Neural cell (in vitro differentiated cells): ENCODE data around the gene P2RX3. TPM values are rescaled to one million over a fixed set of nuclear protein-coding genes. Genes with fewer than 3 reads are reported as not detected.
A peak's percentile ranks its signal among the peaks of the same experiment; 100 is the strongest.

Source experiments
- H2AFZ ChIP-seq: fragments of 200-600, 300-800 bp; sonication (generic), shearing (Covaris generic); 2 replicates; pipeline ENCODE4 v1.6.0; 2014; ENCODE audit warnings: low read depth, mild to moderate bottlenecking, antibody characterized with exemption, low read length, moderate library complexity
- H3F3A ChIP-seq: fragments of 200-600 bp; shearing (Covaris generic); 2 replicates; pipeline ENCODE4 v1.6.1; 2016; ENCODE audit warnings: mild to moderate bottlenecking, moderate library complexity, mixed read lengths, antibody characterized with exemption, low read length; ENCODE audit not compliant: insufficient read depth, poor library complexity, severe bottlenecking
- H3K27ac ChIP-seq: fragments of 200-600, 300-800 bp; sonication (generic), shearing (Covaris generic); 2 replicates; pipeline ENCODE4 v1.5.1; 2014; ENCODE audit warnings: mild to moderate bottlenecking, low read length, moderate library complexity
- H3K27me3 ChIP-seq: fragments of 300-800, 200-600 bp; sonication (generic), shearing (Covaris generic); 2 replicates; pipeline ENCODE4 v1.6.0; 2014; ENCODE audit warnings: mild to moderate bottlenecking, low read depth, low read length, moderate library complexity; ENCODE audit not compliant: insufficient read depth
- H3K36me3 ChIP-seq: fragments of 300-800, 200-600 bp; sonication (generic), shearing (Covaris generic); 2 replicates; pipeline ENCODE4 v1.5.1; 2014; ENCODE audit warnings: mild to moderate bottlenecking, antibody characterized with exemption, low read length, moderate library complexity; ENCODE audit not compliant: insufficient read depth
- H3K4me2 ChIP-seq: fragments of 300-800, 200-600 bp; sonication (generic), shearing (Covaris generic); 2 replicates; pipeline ENCODE4 v1.6.0; 2014; ENCODE audit warnings: mild to moderate bottlenecking, low read length
- H3K4me3 ChIP-seq: fragments of 300-800, 200-600 bp; sonication (generic), shearing (Covaris generic); 2 replicates; pipeline ENCODE4 v1.5.1; 2014; ENCODE audit warnings: mild to moderate bottlenecking, low read length, moderate library complexity
- H3K79me2 ChIP-seq: fragments of 200-600 bp; shearing (Covaris generic); replicated peaks from 2 replicates; pipeline ENCODE4 v1.6.0; 2014; ENCODE audit warnings: mild to moderate bottlenecking, low read length, moderate library complexity; ENCODE audit not compliant: insufficient read depth
- H3K9ac ChIP-seq: fragments of 300-800, 200-600 bp; sonication (generic), shearing (Covaris generic); 2 replicates; pipeline ENCODE4 v1.6.1; 2016; ENCODE audit warnings: mild to moderate bottlenecking, low read length, mixed read lengths
- H3K9me2 ChIP-seq: fragments of 200-600 bp; shearing (Covaris generic); 2 replicates; pipeline ENCODE4 v1.6.1; 2016; ENCODE audit warnings: mild to moderate bottlenecking, low read length, mixed read lengths; ENCODE audit not compliant: insufficient read depth
- H3K9me3 ChIP-seq: fragments of 200-600, 300-800 bp; sonication (generic), shearing (Covaris generic); 2 replicates; pipeline ENCODE4 v1.6.1; 2016; ENCODE audit warnings: mild to moderate bottlenecking, mixed run types, low read length, moderate library complexity, mixed read lengths
- H4K20me1 ChIP-seq: fragments of 200-600 bp; shearing (Covaris generic); 2 replicates; pipeline ENCODE4 v1.6.1; 2016; ENCODE audit warnings: mild to moderate bottlenecking, mixed run types; ENCODE audit not compliant: insufficient read depth
- CTCF ChIP-seq: fragments of 450-650 bp; IDR thresholded peaks from 2 replicates; pipeline ENCODE4 v1.5.1; 2014; ENCODE audit warnings: antibody characterized with exemption, mild to moderate bottlenecking, moderate library complexity; ENCODE audit not compliant: poor library complexity, severe bottlenecking
- EP300 ChIP-seq: fragments of 450-650 bp; conservative IDR thresholded peaks from 2 replicates; pipeline ENCODE4 v1.6.1; 2014; ENCODE audit warnings: antibody characterized with exemption, mild to moderate bottlenecking, moderate library complexity; ENCODE audit not compliant: poor library complexity, severe bottlenecking
- EZH2 ChIP-seq: fragments of 200-600, 300-800 bp; shearing (Covaris generic), sonication (generic); IDR thresholded peaks from 2 replicates; pipeline ENCODE4 v1.6.1; 2014; ENCODE audit warnings: antibody characterized with exemption, low read length, borderline replicate concordance, mild to moderate bottlenecking; ENCODE audit not compliant: insufficient read depth, poor library complexity, severe bottlenecking
- MXI1 ChIP-seq: fragments of 450-650 bp; conservative IDR thresholded peaks from 2 replicates; pipeline ENCODE4 v1.6.1; 2014; ENCODE audit warnings: antibody characterized with exemption, mild to moderate bottlenecking; ENCODE audit not compliant: poor library complexity, severe bottlenecking
- POLR2AphosphoS5 ChIP-seq: IDR thresholded peaks from 2 replicates; pipeline ENCODE4 v1.6.1; 2012
- RAD21 ChIP-seq: fragments of 450-650 bp; conservative IDR thresholded peaks from 2 replicates; pipeline ENCODE4 v1.6.1; 2014; ENCODE audit warnings: antibody characterized with exemption, mild to moderate bottlenecking, moderate library complexity
- SMC3 ChIP-seq: fragments of 450-650 bp; conservative IDR thresholded peaks from 2 replicates; pipeline ENCODE4 v1.6.1; 2014; ENCODE audit warnings: antibody characterized with exemption, mild to moderate bottlenecking, moderate library complexity; ENCODE audit not compliant: poor library complexity
- TAF1 ChIP-seq: IDR thresholded peaks from 2 replicates; pipeline ENCODE4 v1.6.1; 2012; ENCODE audit warnings: low read depth
- polyA plus RNA-seq: library from polyadenylated mRNA; depleted of rRNA; stranded (reverse); fragments of >200 nt; gene quantifications from 2 replicates; pipeline ENCODE4 v1.2.3, GENCODE V29; 2014
- TF ChIP-seq, protein P1 (sequence below): IDR thresholded peaks from 2 replicates; pipeline ENCODE4 v1.6.1; 2012; ENCODE audit warnings: borderline replicate concordance

Gene P2RX3
- polyA plus RNA-seq, 1 donor from 2014 or later: not detected

GRCh38 chr11:57324154-57324885, 13.8 kb upstream of the P2RX3 start:
- peaks cover 6% of the 10 kb centered on the region for H3K36me3 ChIP-seq
- peaks cover 30% of the 10 kb centered on the region for H3K79me2 ChIP-seq
- no peaks in the 10 kb centered on the region for H3K27me3 ChIP-seq
- H3K9ac ChIP-seq: peak overlapping the region; percentile 84
- H3K4me2 ChIP-seq: peak overlapping the region; percentile 80
- H3K4me3 ChIP-seq: peak overlapping the region; percentile 92
- H3K9me2 ChIP-seq: no peaks in the 10 kb centered on the region
- no peaks in the 10 kb centered on the region for H3K9me3 ChIP-seq
- TF ChIP-seq EP300 (no peak), TAF1 (no peak), EZH2 (no peak), RAD21 (no peak), POLR2AphosphoS5 (peak; percentile 50), MXI1 (no peak), SMC3 (no peak), CTCF (no peak)
- TF ChIP-seq, protein P1, sequence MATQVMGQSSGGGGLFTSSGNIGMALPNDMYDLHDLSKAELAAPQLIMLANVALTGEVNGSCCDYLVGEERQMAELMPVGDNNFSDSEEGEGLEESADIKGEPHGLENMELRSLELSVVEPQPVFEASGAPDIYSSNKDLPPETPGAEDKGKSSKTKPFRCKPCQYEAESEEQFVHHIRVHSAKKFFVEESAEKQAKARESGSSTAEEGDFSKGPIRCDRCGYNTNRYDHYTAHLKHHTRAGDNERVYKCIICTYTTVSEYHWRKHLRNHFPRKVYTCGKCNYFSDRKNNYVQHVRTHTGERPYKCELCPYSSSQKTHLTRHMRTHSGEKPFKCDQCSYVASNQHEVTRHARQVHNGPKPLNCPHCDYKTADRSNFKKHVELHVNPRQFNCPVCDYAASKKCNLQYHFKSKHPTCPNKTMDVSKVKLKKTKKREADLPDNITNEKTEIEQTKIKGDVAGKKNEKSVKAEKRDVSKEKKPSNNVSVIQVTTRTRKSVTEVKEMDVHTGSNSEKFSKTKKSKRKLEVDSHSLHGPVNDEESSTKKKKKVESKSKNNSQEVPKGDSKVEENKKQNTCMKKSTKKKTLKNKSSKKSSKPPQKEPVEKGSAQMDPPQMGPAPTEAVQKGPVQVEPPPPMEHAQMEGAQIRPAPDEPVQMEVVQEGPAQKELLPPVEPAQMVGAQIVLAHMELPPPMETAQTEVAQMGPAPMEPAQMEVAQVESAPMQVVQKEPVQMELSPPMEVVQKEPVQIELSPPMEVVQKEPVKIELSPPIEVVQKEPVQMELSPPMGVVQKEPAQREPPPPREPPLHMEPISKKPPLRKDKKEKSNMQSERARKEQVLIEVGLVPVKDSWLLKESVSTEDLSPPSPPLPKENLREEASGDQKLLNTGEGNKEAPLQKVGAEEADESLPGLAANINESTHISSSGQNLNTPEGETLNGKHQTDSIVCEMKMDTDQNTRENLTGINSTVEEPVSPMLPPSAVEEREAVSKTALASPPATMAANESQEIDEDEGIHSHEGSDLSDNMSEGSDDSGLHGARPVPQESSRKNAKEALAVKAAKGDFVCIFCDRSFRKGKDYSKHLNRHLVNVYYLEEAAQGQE: peak; percentile 35
- H3K27ac ChIP-seq: peak overlapping the region; percentile 79
- peaks cover 3% of the 10 kb centered on the region for H3F3A ChIP-seq
- H4K20me1 ChIP-seq: no peaks in the 10 kb centered on the region
- H2AFZ ChIP-seq: peak overlapping the region; percentile 65

- no peaks in the 10 kb centered on the region for H4K20me1 ChIP-seq
- peaks cover 30% of the 10 kb centered on the region for H3K79me2 ChIP-seq
- H3K4me3 ChIP-seq: peak within 1 kb of the TSS; percentile 92
- peak within 1 kb of the TSS; percentile 80 for H3K4me2 ChIP-seq
- H3K27me3 ChIP-seq: no peaks in the 10 kb centered on the region
- peak; percentile 63 for TF ChIP-seq EP300
- no peak for TF ChIP-seq EZH2
- no peak for TF ChIP-seq CTCF
- peak; percentile 30 for TF ChIP-seq RAD21
- TF ChIP-seq TAF1: no peak
- peak; percentile 43 for TF ChIP-seq SMC3
- TF ChIP-seq, protein P1: peak; percentile 65
- TF ChIP-seq MXI1: peak; percentile 80
- peak; percentile 44 for TF ChIP-seq POLR2AphosphoS5
- H3K9me2 ChIP-seq: no peaks in the 10 kb centered on the region
- peak within 1 kb of the TSS; percentile 65 for H2AFZ ChIP-seq
- peak within 1 kb of the TSS; percentile 79 for H3K27ac ChIP-seq
- H3K9ac ChIP-seq: peak within 1 kb of the TSS; percentile 84
- H3K36me3 ChIP-seq: peaks cover 6% of the 10 kb centered on the region
- peaks cover 3% of the 10 kb centered on the region for H3F3A ChIP-seq
- H3K9me3 ChIP-seq: no peaks in the 10 kb centered on the region
These were observed 13.0 kb upstream of the P2RX3 start, which contains the start of gene TNKS1BP1 for GRCh38 chr11:57324886-57325734. TSS of gene TNKS1BP1 (minus strand) at chr11:57324952. CDS start at chr11:57321885, 3,067 bp downstream.
